Testis (tissue), 3 donors: ENCODE measurements around the gene VWF. TPM values are rescaled to one million over a fixed set of nuclear protein-coding genes. Genes with fewer than 3 reads are reported as not detected.

Source experiments
- DNase-seq: peaks from one replicate; pipeline ENCODE4 v3.0.0-alpha.2; 2019
- H3K27ac ChIP-seq, 2 donors: fragments of 200-600 bp; sonication (generic); one replicate each; pipeline ENCODE4 v1.5.1; 2019
- H3K27me3 ChIP-seq: fragments of 200-600 bp; sonication (generic); one replicate; pipeline ENCODE4 v1.5.1; 2019
- H3K36me3 ChIP-seq: fragments of 200-600 bp; sonication (generic); one replicate; pipeline ENCODE4 v1.5.1; 2017; ENCODE audit warnings: low read depth; ENCODE audit errors: missing control alignments
- H3K4me1 ChIP-seq: fragments of 200-600 bp; sonication (generic); one replicate; pipeline ENCODE4 v1.5.1; 2019
- H3K4me3 ChIP-seq, 2 donors: fragments of 200-600 bp; sonication (generic); one replicate each; pipeline ENCODE4 v1.5.1; 2017 to 2019
- H3K9me3 ChIP-seq: fragments of 200-600 bp; sonication (generic); one replicate; pipeline ENCODE4 v1.5.1; 2017
- CTCF ChIP-seq, 3 experiments: fragments of 450-650 bp in 2 of 3; fragments of 200-600 bp in 1 of 3; sonication (generic) in 1 of 3; IDR thresholded peaks; one replicate each; pipeline ENCODE4 v1.5.1; 2016 to 2019; ENCODE audit warnings: antibody characterized with exemption in 3 of 3, mild to moderate bottlenecking in 2 of 3, moderate library complexity in 1 of 3
- POLR2A ChIP-seq: fragments of 450-650 bp; IDR thresholded peaks from one replicate; pipeline ENCODE4 v1.6.1; 2017; ENCODE audit warnings: antibody characterized with exemption, mild to moderate bottlenecking, moderate library complexity
- WGBS, 2 donors: methylation state at CpG; one replicate each; pipeline ENCODE4 v1.1.5; 2018; 5-methylcytosine and 5-hydroxymethylcytosine counted together
- intact Hi-C: fragments of 100-400 bp; cut with DNase I; formaldehyde crosslinking; loops from one replicate; pipeline ENCODE4 v1.15.1; 2023; ENCODE audit warnings: low total_unique reads
- polyA plus RNA-seq: library from polyadenylated mRNA; stranded (reverse); fragments of 350-450 nt; fragmentation: Illumina TruSeq; extraction: RNeasy Lipid Tissue Mini Kit (QIAGEN cat#74804); gene quantifications from one replicate; pipeline ENCODE4 v1.2.3, GENCODE V29; 2014; ENCODE audit warnings: low read depth, low replicate concordance; ENCODE audit not compliant: insufficient read depth
- total RNA-seq, 2 donors: library from RNA; depleted of rRNA; stranded (reverse); fragments of >200 nt; gene quantifications; one replicate each; pipeline ENCODE4 v1.2.3, GENCODE V29; 2016

Gene VWF
- total and polyA plus RNA-seq, 3 donors from 2014 or later: 68.3 to 86.2 (median 83.7) TPM

GRCh38 chr12:6069437-6070093 is 54.9 kb downstream of the VWF start:
- Histone ChIP-seq H3K4me1 (no peaks in the 10 kb centered on the region), H3K27me3 (no peaks in the 10 kb centered on the region), H3K36me3 (no peaks in the 10 kb centered on the region), H3K27ac (no peak overlapping the region), H3K9me3 (no peaks in the 10 kb centered on the region), H3K4me3 (no peak overlapping the region)
- DNase-seq: no peak
- intact Hi-C loops: loop anchor here (10.0 kb wide), 1 partner anchor 125 kb away; no protein-coding TSS in a partner anchor
- TF ChIP-seq POLR2A (no peak), CTCF (IDR thresholded peaks at IDR 0.05) (no peak)
- WGBS, 2 donors: 69 to 86% methylated on average over 8 of the region's 8 CpGs

- no peak overlapping the region for H3K27ac ChIP-seq
- intact Hi-C loops: loop anchor here (10.0 kb wide), 1 partner anchor 127 kb away; no protein-coding TSS in a partner anchor
Measured at GRCh38 chr12:6068227-6068626, 56.2 kb downstream of the VWF start.

GRCh38 chr12:6067152-6067916 is 57.1 kb downstream of the VWF start:
- Histone ChIP-seq H3K36me3 (no peaks in the 10 kb centered on the region), H3K27ac (no peak overlapping the region), H3K4me3 (no peak overlapping the region), H3K9me3 (no peaks in the 10 kb centered on the region), H3K27me3 (no peaks in the 10 kb centered on the region), H3K4me1 (no peaks in the 10 kb centered on the region)
- peak; percentile 47 for DNase-seq
- intact Hi-C loops: loop anchor here (10.0 kb wide), 1 partner anchor 127 kb away; no protein-coding TSS in a partner anchor
- WGBS, 2 donors: 64 to 73% methylated on average over 16 of the region's 16 CpGs
- TF ChIP-seq POLR2A (no peak), CTCF (IDR thresholded peaks at IDR 0.05) (no peak)

More at GRCh38 chr12:6068227-6068626, 56.2 kb downstream of the VWF start:
- no peaks in the 10 kb centered on the region for H3K4me1 ChIP-seq
- TF ChIP-seq CTCF (IDR thresholded peaks at IDR 0.05) (no peak), POLR2A (no peak)
- 92 to 94% methylated on average over 9 of the region's 9 CpGs for WGBS, 2 donors
- no peaks in the 10 kb centered on the region for H3K36me3 ChIP-seq
- H3K27me3 ChIP-seq: no peaks in the 10 kb centered on the region
- no peaks in the 10 kb centered on the region for H3K9me3 ChIP-seq
- no peak for DNase-seq
- H3K4me3 ChIP-seq: no peak overlapping the region

- 86 to 92% methylated on average over 1 of the region's 1 CpG for WGBS, 2 donors
- no peak for TF ChIP-seq CTCF (IDR thresholded peaks at IDR 0.05)
- no peak for TF ChIP-seq POLR2A
- intact Hi-C loops: loop anchor here (10.0 kb wide), 1 partner anchor 128 kb away; no protein-coding TSS in a partner anchor
- no peaks in the 10 kb centered on the region for H3K9me3 ChIP-seq
- H3K27ac ChIP-seq: no peak overlapping the region
- H3K36me3 ChIP-seq: no peaks in the 10 kb centered on the region
- H3K27me3 ChIP-seq: no peaks in the 10 kb centered on the region
- no peak for DNase-seq
- H3K4me3 ChIP-seq: no peak overlapping the region
- H3K4me1 ChIP-seq: no peaks in the 10 kb centered on the region
Measured at GRCh38 chr12:6066651-6067050, 57.8 kb downstream of the VWF start.
